Vagina (tissue), 2 donors: Measurements from ENCODE around the gene CENPQ. TPM values are rescaled to one million over a fixed set of nuclear protein-coding genes. Genes with fewer than 3 reads are reported as not detected.
"Not testable (repeated sequence)": the region's sequence is repeated elsewhere in the genome, so short reads cannot be mapped to it uniquely, and the experiment has no call there.

ENCODE experiments used
- DNase-seq, 2 donors: peaks; one replicate each; pipeline ENCODE4 v3.0.0-alpha.2; 2017; ENCODE audit errors: extremely low spot score in 2 of 2
- H3K27ac ChIP-seq: fragments of 200-600 bp; sonication (generic); one replicate; pipeline ENCODE4 v1.5.1; 2019
- H3K27me3 ChIP-seq: fragments of 200-600 bp; sonication (generic); one replicate; pipeline ENCODE4 v1.5.1; 2019
- H3K36me3 ChIP-seq, 2 donors: fragments of 200-600 bp; sonication (generic); one replicate each; pipeline ENCODE4 v1.5.1; 2017 to 2019
- H3K4me1 ChIP-seq: fragments of 200-600 bp; sonication (generic); one replicate; pipeline ENCODE4 v1.5.1; 2019
- H3K4me3 ChIP-seq, 2 donors: fragments of 200-600 bp; sonication (generic); 1 replicate in 1 of 2; 2 replicates in 1 of 2; pipeline ENCODE4 v1.5.1; 2016 to 2019
- H3K9me3 ChIP-seq: fragments of 200-600 bp; sonication (generic); one replicate; pipeline ENCODE4 v1.5.1; 2019
- POLR2A ChIP-seq, 2 donors: fragments of 450-650 bp; IDR thresholded peaks; one replicate each; pipeline ENCODE4 v1.6.1; 2017; ENCODE audit warnings: antibody characterized with exemption in 2 of 2, mild to moderate bottlenecking in 2 of 2, moderate library complexity in 2 of 2
- POLR2AphosphoS5 ChIP-seq, 2 donors: sonication (generic); formaldehyde crosslinking; IDR thresholded peaks; one replicate each; pipeline ENCODE4 v1.9.0; 2017; ENCODE audit warnings: antibody characterized with exemption in 2 of 2, mild to moderate bottlenecking in 2 of 2, low read depth in 1 of 2; ENCODE audit not compliant: insufficient read depth in 1 of 2
- intact Hi-C: fragments of 100-400 bp; cut with DNase I; formaldehyde crosslinking; loops from one replicate; pipeline ENCODE4 v1.15.1; 2023
- total RNA-seq: library from RNA; depleted of rRNA; stranded (reverse); fragments of >200 nt; gene quantifications from one replicate; pipeline ENCODE4 v1.2.3, GENCODE V29; 2016
- TF ChIP-seq, protein P1 (sequence below), 3 experiments: fragments of 450-650 bp in 2 of 3; fragments of 200-600 bp in 1 of 3; sonication (generic) in 1 of 3; IDR thresholded peaks; one replicate each; pipeline ENCODE4 v1.5.1; 2017 to 2019; ENCODE audit warnings: antibody characterized with exemption in 3 of 3, mild to moderate bottlenecking in 2 of 3, moderate library complexity in 2 of 3

The CENPQ gene
- total RNA-seq, 1 donor from 2014 or later = 1.7 TPM

DNA sequence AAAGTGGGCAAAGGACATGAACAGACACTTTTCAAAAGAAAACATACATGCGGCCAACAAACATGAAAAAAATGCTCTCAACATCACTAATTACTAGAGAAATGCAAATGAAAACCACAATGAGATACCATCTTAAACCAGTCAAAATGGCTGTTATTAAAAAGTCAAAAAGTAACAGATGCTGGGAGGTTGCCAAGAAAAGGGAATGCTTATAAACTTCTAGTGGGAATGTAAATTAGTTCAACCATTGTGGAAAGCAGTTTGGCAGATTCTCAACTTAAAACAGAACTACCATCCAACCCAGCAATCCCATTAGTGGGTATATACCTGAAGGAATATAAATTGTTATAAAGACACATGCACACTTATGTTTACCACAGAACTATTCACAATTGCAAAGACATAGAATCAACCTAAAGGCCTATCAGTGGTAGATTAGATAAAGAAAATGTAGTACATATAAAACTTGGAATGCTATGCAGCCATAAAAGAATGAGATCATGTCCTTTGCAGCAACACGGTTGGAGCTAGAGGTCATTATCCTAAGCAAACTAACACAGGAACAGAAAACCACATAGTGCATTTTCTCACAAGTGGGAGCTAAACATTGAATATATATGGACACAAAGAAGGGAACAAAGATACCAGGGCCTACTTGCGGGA, 16.3 kb downstream of the CENPQ start:
- Histone ChIP-seq H3K4me1 (no peaks in the 10 kb centered on the region), H3K36me3 (no peaks in the 10 kb centered on the region)

DNA sequence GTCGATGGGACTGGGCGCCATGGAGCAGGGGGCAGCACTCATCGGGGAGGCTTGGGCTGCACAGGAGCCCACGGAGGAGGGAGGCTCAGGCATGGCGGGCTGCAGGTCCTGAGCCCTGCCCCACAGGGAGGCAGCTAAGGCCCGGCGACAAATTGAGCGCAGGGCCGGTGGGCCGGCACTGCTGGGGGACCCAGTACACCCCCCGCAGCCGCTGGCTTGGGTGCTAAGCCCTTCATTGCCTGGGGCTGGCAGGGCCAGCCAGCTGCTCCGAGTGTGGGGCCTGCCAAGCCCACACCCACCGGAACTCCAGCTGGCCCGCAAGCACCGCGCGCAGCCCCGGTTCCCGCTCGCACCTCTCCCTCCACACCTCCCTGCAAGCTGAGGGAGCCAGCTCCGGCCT, 18.7 kb downstream of the CENPQ start:
- H3K27me3 ChIP-seq, DNase-seq, intact Hi-C loops, H3K27ac ChIP-seq, H3K9me3 ChIP-seq, H3K36me3 ChIP-seq, H3K4me1 ChIP-seq, H3K4me3 ChIP-seq: not testable (repeated sequence)

More for the DNA sequence above, 16.3 kb downstream of the CENPQ start:
- TF ChIP-seq, protein P1, sequence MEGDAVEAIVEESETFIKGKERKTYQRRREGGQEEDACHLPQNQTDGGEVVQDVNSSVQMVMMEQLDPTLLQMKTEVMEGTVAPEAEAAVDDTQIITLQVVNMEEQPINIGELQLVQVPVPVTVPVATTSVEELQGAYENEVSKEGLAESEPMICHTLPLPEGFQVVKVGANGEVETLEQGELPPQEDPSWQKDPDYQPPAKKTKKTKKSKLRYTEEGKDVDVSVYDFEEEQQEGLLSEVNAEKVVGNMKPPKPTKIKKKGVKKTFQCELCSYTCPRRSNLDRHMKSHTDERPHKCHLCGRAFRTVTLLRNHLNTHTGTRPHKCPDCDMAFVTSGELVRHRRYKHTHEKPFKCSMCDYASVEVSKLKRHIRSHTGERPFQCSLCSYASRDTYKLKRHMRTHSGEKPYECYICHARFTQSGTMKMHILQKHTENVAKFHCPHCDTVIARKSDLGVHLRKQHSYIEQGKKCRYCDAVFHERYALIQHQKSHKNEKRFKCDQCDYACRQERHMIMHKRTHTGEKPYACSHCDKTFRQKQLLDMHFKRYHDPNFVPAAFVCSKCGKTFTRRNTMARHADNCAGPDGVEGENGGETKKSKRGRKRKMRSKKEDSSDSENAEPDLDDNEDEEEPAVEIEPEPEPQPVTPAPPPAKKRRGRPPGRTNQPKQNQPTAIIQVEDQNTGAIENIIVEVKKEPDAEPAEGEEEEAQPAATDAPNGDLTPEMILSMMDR (IDR thresholded peaks at IDR 0.05) = no peak
- no peak overlapping the region for H3K27ac ChIP-seq
- no peak overlapping the region for H3K4me3 ChIP-seq
- no peaks in the 10 kb centered on the region for H3K9me3 ChIP-seq
- no peak for DNase-seq
- no peaks in the 10 kb centered on the region for H3K27me3 ChIP-seq
- intact Hi-C loops = no loop called here

DNA sequence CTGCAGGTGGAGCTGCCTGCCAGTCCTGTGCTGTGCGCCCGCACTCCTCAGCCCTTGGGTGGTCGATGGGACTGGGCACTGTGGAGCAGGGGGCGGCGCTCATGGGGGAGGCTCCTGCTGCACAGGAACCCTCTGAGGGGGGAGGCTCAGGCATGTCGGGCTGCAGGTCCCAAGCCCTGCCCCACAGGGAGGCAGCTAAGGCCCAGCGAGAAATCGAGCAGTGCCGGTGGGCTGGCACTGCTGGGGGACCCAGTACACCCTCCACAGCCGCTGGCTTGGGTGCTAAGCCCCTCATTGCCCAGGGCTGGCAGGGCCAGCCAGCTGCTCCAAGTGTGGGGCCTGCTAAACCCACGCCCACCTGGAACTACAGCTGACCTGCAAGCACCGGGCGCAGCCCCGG, 20.2 kb downstream of the CENPQ start:
- H3K36me3 ChIP-seq, intact Hi-C loops, H3K4me1 ChIP-seq, H3K9me3 ChIP-seq, H3K4me3 ChIP-seq, H3K27me3 ChIP-seq, DNase-seq, H3K27ac ChIP-seq: not testable (repeated sequence)

DNA sequence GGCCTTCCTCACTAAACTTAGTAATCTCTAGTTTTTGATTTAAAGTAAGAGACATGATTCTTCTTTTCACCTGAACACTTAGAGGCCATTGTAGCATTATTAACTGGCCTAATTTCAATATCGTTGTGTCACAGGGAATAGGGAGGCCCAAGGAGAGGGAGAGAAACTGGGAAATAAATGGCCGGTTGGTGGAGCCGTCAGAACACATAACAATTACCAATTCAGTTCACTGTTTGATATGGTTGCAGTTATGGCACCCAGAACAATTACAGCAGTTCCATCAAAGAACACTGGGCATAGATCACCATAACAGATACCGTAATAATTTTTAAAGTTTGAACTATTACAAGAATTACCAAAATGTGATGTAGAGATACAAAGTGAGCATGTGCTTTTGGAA, 27.5 kb downstream of the CENPQ start:
- no peak for DNase-seq
- H3K27ac ChIP-seq = no peak overlapping the region
- H3K4me3 ChIP-seq = no peak overlapping the region
- intact Hi-C loops = no loop called here
- peaks cover 0 to 15% of the 10 kb centered on the region in 2 donors for H3K36me3 ChIP-seq
- H3K27me3 ChIP-seq = no peaks in the 10 kb centered on the region
- TF ChIP-seq POLR2AphosphoS5 (IDR thresholded peaks at IDR 0.05; ENCODE audit: insufficient read depth in 1 of 2, low read depth in 1 of 2) (no peak), POLR2A (IDR thresholded peaks at IDR 0.05) (no peak)
- TF ChIP-seq, protein P1 (IDR thresholded peaks at IDR 0.05) = no peak
- H3K4me1 ChIP-seq = no peaks in the 10 kb centered on the region
- H3K9me3 ChIP-seq = no peaks in the 10 kb centered on the region

DNA sequence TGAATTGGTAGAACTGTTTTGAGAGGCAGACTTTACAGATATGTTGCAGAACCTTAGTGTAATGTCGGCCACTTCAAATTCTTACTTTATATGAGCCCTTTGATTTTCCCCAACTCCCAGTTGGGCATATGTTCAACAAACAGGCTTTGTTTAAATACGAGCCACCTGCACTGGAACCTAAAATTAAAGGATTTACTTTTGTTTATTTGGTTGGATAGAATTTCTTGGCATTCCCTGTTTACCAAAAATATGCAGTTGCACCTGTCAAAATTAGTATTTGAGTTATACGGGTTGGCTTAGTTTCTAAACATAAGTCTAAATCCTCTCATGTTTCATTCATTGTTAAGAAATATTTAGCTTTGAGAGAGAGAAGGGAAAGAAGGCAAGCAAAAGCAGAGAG, 34.1 kb downstream of the CENPQ start:
- no peak for DNase-seq

DNA sequence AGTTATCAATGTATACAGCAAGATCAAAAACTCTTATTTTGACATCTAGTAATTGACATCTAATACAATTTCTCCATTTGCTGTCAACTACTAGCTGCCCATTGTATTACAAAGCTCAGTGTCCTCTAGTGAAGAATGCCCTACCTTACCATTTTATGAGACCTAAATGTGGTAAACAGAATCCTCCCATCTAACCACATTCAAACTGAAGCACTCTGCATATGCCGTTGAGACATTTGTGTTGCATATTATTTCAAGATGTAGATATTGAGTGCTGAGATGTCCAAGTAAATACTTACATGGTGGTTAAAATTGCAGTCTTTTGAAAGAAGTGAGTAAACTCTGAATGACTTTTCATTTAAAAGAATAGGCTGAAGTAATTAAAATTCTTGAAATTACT, 36.0 kb downstream of the CENPQ start:
- no peak overlapping the region for H3K27ac ChIP-seq
- H3K4me3 ChIP-seq = no peak overlapping the region
- H3K9me3 ChIP-seq = no peaks in the 10 kb centered on the region
- intact Hi-C loops = no loop called here
- no peaks in the 10 kb centered on the region for H3K36me3 ChIP-seq
- DNase-seq = no peak
- H3K4me1 ChIP-seq = no peaks in the 10 kb centered on the region
- no peaks in the 10 kb centered on the region for H3K27me3 ChIP-seq
- TF ChIP-seq POLR2AphosphoS5 (IDR thresholded peaks at IDR 0.05; ENCODE audit: insufficient read depth in 1 of 2, low read depth in 1 of 2) (no peak), POLR2A (IDR thresholded peaks at IDR 0.05) (no peak)
- TF ChIP-seq, protein P1 (IDR thresholded peaks at IDR 0.05) = no peak

More for the DNA sequence above, 34.1 kb downstream of the CENPQ start:
- intact Hi-C loops = no loop called here
- no peaks in the 10 kb centered on the region for H3K9me3 ChIP-seq
- H3K36me3 ChIP-seq = peaks cover 0 to 3% of the 10 kb centered on the region in 2 donors
- no peak overlapping the region for H3K27ac ChIP-seq
- TF ChIP-seq, protein P1 (IDR thresholded peaks at IDR 0.05) = no peak
- no peak for TF ChIP-seq POLR2AphosphoS5 (IDR thresholded peaks at IDR 0.05; ENCODE audit: insufficient read depth in 1 of 2, low read depth in 1 of 2)
- no peak for TF ChIP-seq POLR2A (IDR thresholded peaks at IDR 0.05)
- H3K4me3 ChIP-seq = no peak overlapping the region
- no peaks in the 10 kb centered on the region for H3K4me1 ChIP-seq
- no peaks in the 10 kb centered on the region for H3K27me3 ChIP-seq
